Kidney (tissue), 14 donors: ENCODE measurements around the gene NYNRIN. TPM values are rescaled to one million over a fixed set of nuclear protein-coding genes. Genes with fewer than 3 reads are reported as not detected.

Experiments used
- DNase-seq, 5 donors: peaks; one replicate each; pipeline ENCODE4 v3.0.0-alpha.2; 2013 to 2020
- FAIRE-seq: peaks from 2 replicates; lab custom pipeline; 2012; peaks lifted over from hg19 to GRCh38; lab: Jason Lieb, UNC
- H3K27ac ChIP-seq, 2 donors: one replicate each; pipeline ENCODE4 v1.7.0; 2013; ENCODE audit warnings: low read depth in 2 of 2, low read length in 2 of 2, inconsistent platforms in 1 of 2
- H3K27me3 ChIP-seq: one replicate; pipeline ENCODE4 v1.7.1; 2013; ENCODE audit warnings: low read length, inconsistent platforms; ENCODE audit not compliant: control insufficient read depth, insufficient read depth
- H3K36me3 ChIP-seq, 3 donors: one replicate each; pipeline versions ENCODE4 v1.7.0 to v1.7.1; 2013; ENCODE audit warnings: low read length in 3 of 3, control low read depth in 1 of 3, inconsistent platforms in 1 of 3; ENCODE audit not compliant: insufficient read depth in 3 of 3, control insufficient read depth in 2 of 3
- H3K4me1 ChIP-seq, 3 donors: one replicate each; pipeline versions ENCODE4 v1.7.0 to v1.7.1; 2013; ENCODE audit warnings: low read length in 3 of 3, inconsistent platforms in 1 of 3, low read depth in 1 of 3; ENCODE audit not compliant: control insufficient read depth in 2 of 3, insufficient read depth in 2 of 3
- H3K4me3 ChIP-seq, 3 donors: one replicate each; pipeline versions ENCODE4 v1.7.0 to v1.8.1; 2013; ENCODE audit warnings: low read length in 3 of 3, control low read depth in 1 of 3, inconsistent platforms in 1 of 3
- H3K9ac ChIP-seq, 3 donors: one replicate each; pipeline versions ENCODE4 v1.7.0 to v1.7.1; 2013; ENCODE audit warnings: low read length in 3 of 3, control low read depth in 1 of 3, inconsistent platforms in 1 of 3
- H3K9me3 ChIP-seq, 3 donors: one replicate each; pipeline versions ENCODE4 v1.7.0 to v1.7.1; 2013; ENCODE audit warnings: low read length in 3 of 3, control low read depth in 1 of 3, inconsistent platforms in 1 of 3; ENCODE audit not compliant: control insufficient read depth in 2 of 3, insufficient read depth in 1 of 3
- CTCF ChIP-seq: IDR thresholded peaks from 3 replicates; pipeline ENCODE4 v1.5.1; 2012; ENCODE audit warnings: mild to moderate bottlenecking, moderate library complexity, borderline replicate concordance; ENCODE audit not compliant: insufficient read depth; ENCODE audit errors: extremely low read depth
- intact Hi-C: fragments of 100-400 bp; cut with DNase I; formaldehyde crosslinking; loops from one replicate; pipeline ENCODE4 v1.11.1; 2022
- polyA plus RNA-seq: library from polyadenylated mRNA; stranded (reverse); fragments of 350-450 nt; fragmentation: Illumina TruSeq; extraction: RNeasy Lipid Tissue Mini Kit (QIAGEN cat#74804); gene quantifications from one replicate; pipeline ENCODE4 v1.2.3, GENCODE V29; 2014; ENCODE audit warnings: low read depth, low replicate concordance; ENCODE audit not compliant: insufficient read depth
- total RNA-seq: library from RNA; stranded (reverse); fragmentation: NEBNext Ultra II Directional; extraction: Animal tissue kit (Norgen Biotek cat#: 25700); gene quantifications from one replicate; pipeline ENCODE4 v1.2.1, GENCODE V29; 2021
- donor health status: control.
- donor health status: control.
- donor health status: control.
- donor health status: control.
- donor health status: control.
- donor health status: DM: yes; HTN: yes; CAD: no.
- donor health status: Normal renal cell carcinoma (clear cell type).

The NYNRIN gene
- total and polyA plus RNA-seq, 2 donors from 2014 or later, result 4.4 to 12.1 TPM

DNA sequence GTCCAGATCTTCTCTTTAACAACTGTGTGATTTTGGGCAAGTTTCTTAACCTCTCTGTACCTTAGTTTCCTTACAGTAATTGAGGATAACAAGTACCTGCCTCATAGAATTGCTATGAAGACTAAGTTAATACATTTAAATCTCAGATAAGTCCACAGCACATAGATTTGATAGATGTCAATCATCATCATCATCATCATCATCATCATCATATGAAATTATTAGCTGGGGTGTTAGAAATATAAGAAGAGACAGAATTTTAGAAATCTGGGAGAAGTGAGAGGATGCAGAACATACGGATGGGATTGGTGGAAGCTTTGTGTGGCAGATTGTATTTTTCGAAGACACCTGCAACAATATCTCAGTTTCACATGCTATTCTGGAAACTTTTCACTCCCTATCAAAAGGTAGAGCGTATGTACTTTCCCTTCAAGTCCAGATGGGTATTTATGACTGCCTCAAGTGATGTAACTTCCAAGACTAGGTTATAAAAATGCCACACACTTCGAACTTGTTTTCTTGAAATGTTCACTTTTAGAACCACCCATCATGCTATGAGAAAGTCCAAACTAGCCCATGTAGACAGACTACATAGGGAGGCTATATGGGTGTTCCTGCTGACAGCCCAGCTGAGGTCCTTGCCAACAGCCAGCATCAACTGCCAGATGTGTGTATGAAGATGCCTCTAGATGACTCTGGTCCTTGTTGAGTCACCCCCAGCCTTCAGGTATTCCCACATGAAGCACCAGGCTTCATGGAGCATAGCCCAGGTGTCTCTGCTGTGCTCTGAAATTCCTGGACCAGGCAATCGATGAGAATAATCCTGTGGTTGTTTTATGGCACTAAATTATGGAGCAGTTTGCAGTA, 64.4 kb downstream of the NYNRIN start:
- Histone ChIP-seq H3K36me3 (peaks cover 0 to 4% (median 0%) of the 10 kb centered on the region in 3 donors), H3K4me3 (no peak overlapping the region), H3K9ac (no peak overlapping the region), H3K4me1 (no peaks in the 10 kb centered on the region), H3K9me3 (no peaks in the 10 kb centered on the region), H3K27ac (no peak overlapping the region), H3K27me3 (no peaks in the 10 kb centered on the region)
- intact Hi-C loops, result no loop called here
- FAIRE-seq, result no peak
- no peak for TF ChIP-seq CTCF
- DNase-seq, result no peak

DNA sequence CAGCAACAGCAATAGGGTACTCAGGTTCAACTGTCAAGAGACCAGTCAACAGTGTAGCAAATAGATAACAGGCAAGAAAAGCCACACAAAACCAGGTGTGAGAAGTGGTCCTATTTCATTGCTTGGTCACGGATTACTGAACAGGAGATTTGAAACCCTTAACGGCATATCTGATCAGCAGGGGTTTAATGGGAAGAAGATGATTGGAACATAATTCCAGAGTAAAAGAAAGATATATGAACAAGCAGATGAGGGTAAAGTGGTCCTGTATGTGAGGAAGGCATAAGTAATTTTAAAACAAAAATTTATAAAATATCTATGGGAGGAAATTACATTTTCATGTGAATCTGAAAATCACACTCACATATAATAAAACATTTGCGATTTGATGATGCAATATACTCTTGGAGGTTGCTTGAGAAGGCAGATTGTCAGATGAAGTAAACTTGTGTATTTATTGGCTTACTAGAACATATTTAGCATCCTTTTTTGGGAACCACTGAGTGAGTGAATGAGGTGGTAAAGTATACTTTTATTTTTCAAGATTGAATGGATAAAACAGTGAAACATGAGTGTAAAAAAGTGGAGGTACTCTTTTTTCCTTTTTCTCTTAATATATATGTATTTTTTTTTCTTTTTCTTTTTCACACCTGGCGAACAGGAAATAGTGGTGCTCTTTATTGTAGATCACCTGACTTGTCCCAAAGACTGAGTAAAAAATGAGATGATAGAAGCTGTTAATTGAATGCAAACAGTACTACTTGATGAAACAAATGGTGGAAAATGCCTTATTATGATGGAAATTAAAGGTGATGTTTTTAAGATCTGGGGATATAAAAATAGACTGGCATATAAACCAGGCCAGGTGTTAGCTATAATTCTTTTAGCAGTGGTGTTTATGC, 65.3 kb downstream of the NYNRIN start:
- no peak overlapping the region for H3K4me3 ChIP-seq
- DNase-seq (no peak), FAIRE-seq (no peak)
- intact Hi-C loops, result no loop called here
- H3K36me3 ChIP-seq, result peaks cover 0 to 4% (median 0%) of the 10 kb centered on the region in 3 donors
- no peaks in the 10 kb centered on the region for H3K27me3 ChIP-seq
- H3K27ac ChIP-seq, result no peak overlapping the region
- no peak for TF ChIP-seq CTCF
- H3K4me1 ChIP-seq, result no peaks in the 10 kb centered on the region
- H3K9me3 ChIP-seq, result no peaks in the 10 kb centered on the region
- no peak overlapping the region for H3K9ac ChIP-seq

DNA sequence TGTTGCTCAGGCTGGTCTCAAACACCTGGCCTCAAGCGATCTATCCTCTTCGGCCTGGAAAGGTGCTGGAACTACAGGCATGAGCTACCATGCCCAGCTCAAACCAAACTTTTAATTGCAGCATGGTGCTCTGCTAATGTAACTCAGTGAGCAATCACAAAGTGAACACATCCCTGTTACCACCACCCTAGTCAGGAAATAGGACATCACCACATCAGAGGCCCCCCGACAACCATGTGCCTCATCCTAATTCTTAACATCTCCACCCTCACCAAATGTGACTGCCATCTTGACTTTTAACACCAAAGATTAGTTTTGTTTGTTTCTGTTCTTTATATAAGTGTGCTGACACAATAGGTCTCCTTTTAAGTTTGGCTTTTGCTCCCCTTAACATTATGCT, 66.6 kb downstream of the NYNRIN start:
- Histone ChIP-seq H3K9me3 (no peaks in the 10 kb centered on the region), H3K4me1 (no peaks in the 10 kb centered on the region), H3K9ac (no peak overlapping the region), H3K4me3 (no peak overlapping the region), H3K27me3 (no peaks in the 10 kb centered on the region), H3K36me3 (peaks cover 0 to 4% (median 0%) of the 10 kb centered on the region in 3 donors), H3K27ac (no peak overlapping the region)
- FAIRE-seq, result no peak
- no peak for TF ChIP-seq CTCF
- DNase-seq, result no peak
- intact Hi-C loops, result no loop called here
